Smooth muscle cell (in vitro differentiated cells): ENCODE measurements around the gene PNPLA5. TPM values are rescaled to one million over a fixed set of nuclear protein-coding genes. Genes with fewer than 3 reads are reported as not detected.

Source experiments
- DNase-seq: peaks from one replicate; lab custom pipeline; 2025; ENCODE audit not compliant: unreplicated experiment; lab: John Stamatoyannopoulos, UW
- H2AFZ ChIP-seq: fragments of 200-600 bp; sonication (generic); 2 replicates; pipeline ENCODE4 v1.6.0; 2016; ENCODE audit warnings: antibody characterized with exemption, low read depth, mild to moderate bottlenecking
- H3F3A ChIP-seq: fragments of 200-600 bp; sonication (generic); 2 replicates; pipeline ENCODE4 v1.6.0; 2017; ENCODE audit warnings: antibody characterized with exemption, low read depth
- H3K27ac ChIP-seq: fragments of 200-600 bp; sonication (generic); 2 replicates; pipeline ENCODE4 v1.5.1; 2016; ENCODE audit warnings: low read depth, mild to moderate bottlenecking
- H3K27me3 ChIP-seq: fragments of 200-600 bp; sonication (generic); 2 replicates; pipeline ENCODE4 v1.6.1; 2016; ENCODE audit warnings: low read depth, mild to moderate bottlenecking
- H3K36me3 ChIP-seq: fragments of 200-600 bp; sonication (generic); 2 replicates; pipeline ENCODE4 v1.5.1; 2016; ENCODE audit warnings: low read depth
- H3K4me1 ChIP-seq: fragments of 200-600 bp; sonication (generic); 2 replicates; pipeline ENCODE4 v1.5.1; 2016; ENCODE audit warnings: low read depth
- H3K4me2 ChIP-seq: fragments of 200-600 bp; sonication (generic); 2 replicates; pipeline ENCODE4 v1.6.0; 2016; ENCODE audit warnings: mild to moderate bottlenecking
- H3K4me3 ChIP-seq: fragments of 200-600 bp; sonication (generic); 2 replicates; pipeline ENCODE4 v1.5.1; 2016; ENCODE audit warnings: mild to moderate bottlenecking
- H3K79me2 ChIP-seq: fragments of 200-600 bp; sonication (generic); 2 replicates; pipeline ENCODE4 v1.6.0; 2016; ENCODE audit warnings: low read depth, mild to moderate bottlenecking
- H3K9ac ChIP-seq: fragments of 200-600 bp; sonication (generic); 2 replicates; pipeline ENCODE4 v1.6.0; 2016; ENCODE audit warnings: low read depth
- H3K9me3 ChIP-seq: fragments of 200-600 bp; sonication (generic); replicated peaks from 2 replicates; pipeline ENCODE4 v1.5.1; 2016; ENCODE audit warnings: low read depth
- H4K20me1 ChIP-seq: fragments of 200-600 bp; sonication (generic); 2 replicates; pipeline ENCODE4 v1.6.0; 2016; ENCODE audit warnings: low read depth
- CTCF ChIP-seq: fragments of 200-600 bp; sonication (generic); IDR thresholded peaks from 2 replicates; pipeline ENCODE4 v1.5.1; 2017; ENCODE audit warnings: borderline replicate concordance, mild to moderate bottlenecking, antibody characterized with exemption; ENCODE audit not compliant: insufficient read depth, poor library complexity, severe bottlenecking
- WGBS: methylation state at CpG from one replicate; pipeline ENCODE4 v1.1.7; 2016; ENCODE audit warnings: low lambda C conversion rate; 5-methylcytosine and 5-hydroxymethylcytosine counted together
- polyA plus RNA-seq: library from polyadenylated mRNA; unstranded; fragments of >200 nt; fragmentation: Nextera tagmentation; extraction: Ambion mirVana; gene quantifications from 2 replicates; pipeline ENCODE4 v1.2.1, GENCODE V29; 2016
- total RNA-seq: library from RNA; depleted of rRNA; stranded (reverse); fragments of >200 nt; gene quantifications from 2 replicates; pipeline ENCODE4 v1.2.3, GENCODE V29; 2014

The PNPLA5 gene
- total and polyA plus RNA-seq, 2 experiments from 2014 or later, result not detected

DNA sequence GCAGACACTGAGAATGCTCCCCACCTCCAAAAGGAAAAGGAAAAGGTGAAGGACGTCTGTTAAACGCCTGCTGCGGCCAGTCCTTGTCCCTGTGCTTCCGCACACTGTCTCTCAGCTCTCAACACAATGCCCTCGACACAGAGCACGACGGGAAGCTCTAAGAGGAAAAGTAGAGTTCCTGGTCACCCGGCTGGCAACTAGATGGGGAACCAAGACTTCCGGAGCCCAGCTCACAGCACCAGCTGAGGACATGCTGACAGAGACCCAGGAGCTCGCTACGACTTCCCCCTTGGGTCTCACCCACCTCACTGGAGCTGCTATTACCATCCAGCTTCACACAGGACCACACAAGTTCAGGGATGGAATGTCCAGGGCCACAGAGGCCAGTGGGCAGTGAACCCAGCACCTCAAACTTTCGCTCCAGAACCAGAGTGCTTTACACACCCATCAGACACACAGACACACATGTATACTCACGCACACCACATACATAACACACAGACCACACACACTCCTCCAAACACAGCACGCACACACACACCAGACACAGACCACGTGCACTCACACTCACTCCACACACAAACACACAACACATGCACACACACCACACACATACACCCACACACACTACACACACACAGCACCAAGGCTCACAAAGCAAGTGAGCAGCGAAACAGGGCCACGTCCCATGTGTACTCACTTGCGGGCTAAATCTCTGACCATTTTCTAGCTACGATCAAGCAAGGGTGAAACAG, 39.1 kb downstream of the PNPLA5 start:
- Histone ChIP-seq H3K9ac (no peak overlapping the region), H3K79me2 (peaks cover 4% of the 10 kb centered on the region), H3K36me3 (no peaks in the 10 kb centered on the region), H3F3A (no peaks in the 10 kb centered on the region), H2AFZ (no peak overlapping the region), H3K27ac (no peak overlapping the region), H4K20me1 (peaks cover 66% of the 10 kb centered on the region), H3K4me2 (no peak overlapping the region), H3K9me3 (no peaks in the 10 kb centered on the region), H3K27me3 (no peaks in the 10 kb centered on the region), H3K4me1 (no peaks in the 10 kb centered on the region), H3K4me3 (no peak overlapping the region)
- no peak for DNase-seq
- WGBS, result 90% methylated on average over 19 of the region's 19 CpGs
- TF ChIP-seq CTCF, result no peak

GRCh38 chr22:43851979-43852307, 39.9 kb downstream of the PNPLA5 start:
- no peak overlapping the region for H3K27ac ChIP-seq
- 84% methylated on average over 3 of the region's 3 CpGs for WGBS
- H3K27me3 ChIP-seq, result no peaks in the 10 kb centered on the region
- no peak overlapping the region for H3K4me2 ChIP-seq
- no peaks in the 10 kb centered on the region for H3K4me1 ChIP-seq
- H3K9me3 ChIP-seq, result no peaks in the 10 kb centered on the region
- peaks cover 4% of the 10 kb centered on the region for H3K79me2 ChIP-seq
- no peak for TF ChIP-seq CTCF
- no peak overlapping the region for H3K9ac ChIP-seq
- peaks cover 73% of the 10 kb centered on the region for H4K20me1 ChIP-seq
- no peaks in the 10 kb centered on the region for H3F3A ChIP-seq
- DNase-seq, result no peak
- H3K36me3 ChIP-seq, result no peaks in the 10 kb centered on the region
- H2AFZ ChIP-seq, result no peak overlapping the region
- H3K4me3 ChIP-seq, result no peak overlapping the region

DNA sequence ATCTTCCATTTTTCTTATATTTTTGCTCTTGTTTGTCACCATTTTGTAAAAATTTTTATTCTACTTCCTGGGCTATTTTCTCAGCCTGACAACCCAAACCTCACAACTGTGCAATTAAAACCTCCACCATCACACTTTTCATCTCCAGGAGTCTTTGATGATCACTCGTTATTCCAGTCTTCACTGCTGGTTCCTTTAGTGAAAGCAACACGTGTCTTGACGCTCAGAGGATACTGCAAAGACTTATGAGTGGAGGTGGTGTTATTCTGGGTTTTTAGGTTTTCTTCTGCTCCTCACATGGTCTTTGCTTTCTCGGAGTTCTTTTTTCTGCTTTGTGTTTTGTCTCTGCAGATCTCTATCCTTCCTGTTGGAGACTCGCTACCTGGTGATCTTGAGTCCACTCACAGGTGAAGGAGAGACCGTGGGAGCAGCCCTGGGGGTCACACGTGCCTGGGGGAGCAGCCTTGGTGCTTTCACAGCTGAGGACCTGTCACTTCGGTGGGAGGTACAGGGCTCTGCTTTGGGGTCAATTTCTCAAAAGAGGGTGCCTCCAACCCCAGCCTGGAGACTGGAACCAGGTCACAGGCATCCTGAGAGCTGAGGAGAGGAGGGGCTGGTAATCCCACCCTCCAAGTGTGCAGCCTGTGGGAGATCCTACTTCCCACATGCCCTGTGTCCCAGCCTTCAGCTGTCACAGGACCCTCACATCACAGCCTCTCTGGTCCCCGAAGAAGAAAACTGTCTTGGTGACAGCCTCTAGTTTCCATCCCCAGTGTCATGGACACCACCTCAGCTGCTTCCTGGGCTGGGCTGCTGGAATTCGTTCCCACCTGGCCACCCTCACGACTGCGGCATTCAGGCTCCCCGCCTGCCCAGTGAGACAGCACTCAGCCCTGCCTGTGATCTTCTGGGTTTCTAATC, 40.5 kb downstream of the PNPLA5 start:
- no peak overlapping the region for H3K27ac ChIP-seq
- H3K36me3 ChIP-seq, result no peaks in the 10 kb centered on the region
- H3F3A ChIP-seq, result no peaks in the 10 kb centered on the region
- no peak overlapping the region for H3K9ac ChIP-seq
- H3K4me3 ChIP-seq, result no peak overlapping the region
- peaks cover 4% of the 10 kb centered on the region for H3K79me2 ChIP-seq
- DNase-seq, result no peak
- TF ChIP-seq CTCF, result no peak
- H2AFZ ChIP-seq, result no peak overlapping the region
- peaks cover 75% of the 10 kb centered on the region for H4K20me1 ChIP-seq
- 87% methylated on average over 13 of the region's 13 CpGs for WGBS
- no peaks in the 10 kb centered on the region for H3K27me3 ChIP-seq
- H3K4me2 ChIP-seq, result no peak overlapping the region
- H3K4me1 ChIP-seq, result no peaks in the 10 kb centered on the region
- H3K9me3 ChIP-seq, result no peaks in the 10 kb centered on the region
